Measurements from ENCODE around the gene LIX1. TPM values are rescaled to one million over a fixed set of nuclear protein-coding genes. Genes with fewer than 3 reads are reported as not detected.
"Not testable (repeated sequence)": the region's sequence is repeated elsewhere in the genome, so short reads cannot be mapped to it uniquely, and the experiment has no call there.

Gene LIX1
- total RNA-seq, 1 donor from 2014 or later: 0.59 TPM

GRCh38 chr5:97088774-97089148 is 53.6 kb downstream of the LIX1 start:
- no peak overlapping the region for H3K4me2 ChIP-seq (ENCODE audit: low read length)
- no peak overlapping the region for H3K4me3 ChIP-seq (ENCODE audit: insufficient read depth, low read depth, low read length)
- peaks cover 1% of the 10 kb centered on the region for H3K27me3 Mint-ChIP-seq (ENCODE audit: low read depth, unreplicated experiment)
- no peak overlapping the region for H3K27ac ChIP-seq (ENCODE audit: low read depth, low read length)
- TF ChIP-seq, protein P1, sequence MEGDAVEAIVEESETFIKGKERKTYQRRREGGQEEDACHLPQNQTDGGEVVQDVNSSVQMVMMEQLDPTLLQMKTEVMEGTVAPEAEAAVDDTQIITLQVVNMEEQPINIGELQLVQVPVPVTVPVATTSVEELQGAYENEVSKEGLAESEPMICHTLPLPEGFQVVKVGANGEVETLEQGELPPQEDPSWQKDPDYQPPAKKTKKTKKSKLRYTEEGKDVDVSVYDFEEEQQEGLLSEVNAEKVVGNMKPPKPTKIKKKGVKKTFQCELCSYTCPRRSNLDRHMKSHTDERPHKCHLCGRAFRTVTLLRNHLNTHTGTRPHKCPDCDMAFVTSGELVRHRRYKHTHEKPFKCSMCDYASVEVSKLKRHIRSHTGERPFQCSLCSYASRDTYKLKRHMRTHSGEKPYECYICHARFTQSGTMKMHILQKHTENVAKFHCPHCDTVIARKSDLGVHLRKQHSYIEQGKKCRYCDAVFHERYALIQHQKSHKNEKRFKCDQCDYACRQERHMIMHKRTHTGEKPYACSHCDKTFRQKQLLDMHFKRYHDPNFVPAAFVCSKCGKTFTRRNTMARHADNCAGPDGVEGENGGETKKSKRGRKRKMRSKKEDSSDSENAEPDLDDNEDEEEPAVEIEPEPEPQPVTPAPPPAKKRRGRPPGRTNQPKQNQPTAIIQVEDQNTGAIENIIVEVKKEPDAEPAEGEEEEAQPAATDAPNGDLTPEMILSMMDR (IDR thresholded peaks at IDR 0.05; ENCODE audit: insufficient read depth, low read depth, low read length): no peak
- TF ChIP-seq EZH2 (IDR thresholded peaks at IDR 0.05; ENCODE audit: insufficient read depth, low read length): no peak
- H3K36me3 Mint-ChIP-seq (ENCODE audit: low read depth, unreplicated experiment): no peaks in the 10 kb centered on the region
- H4K20me1 ChIP-seq (ENCODE audit: insufficient read depth, low read length): no peaks in the 10 kb centered on the region
- H3K36me3 ChIP-seq (ENCODE audit: insufficient read depth, low read length): no peaks in the 10 kb centered on the region
- H3K4me1 Mint-ChIP-seq (ENCODE audit: low read depth, unreplicated experiment): no peaks in the 10 kb centered on the region
- H2AFZ ChIP-seq (ENCODE audit: low read depth, low read length): no peak overlapping the region
- no peaks in the 10 kb centered on the region for H3K27me3 ChIP-seq (ENCODE audit: insufficient read depth, low read length)
- no peak overlapping the region for H3K27ac Mint-ChIP-seq (ENCODE audit: unreplicated experiment)
- no peaks in the 10 kb centered on the region for H3K79me2 ChIP-seq (ENCODE audit: insufficient read depth, low read length)
- no peaks in the 10 kb centered on the region for H3K4me1 ChIP-seq (ENCODE audit: insufficient read depth, low read length)
- no peak for DNase-seq (ENCODE audit: low read depth)
- no peak for FAIRE-seq
- H3K9ac ChIP-seq (ENCODE audit: low read length): no peak overlapping the region
- no peak overlapping the region for H3K4me3 Mint-ChIP-seq (ENCODE audit: unreplicated experiment)
- peaks cover 6% of the 10 kb centered on the region for H3K9me3 Mint-ChIP-seq (ENCODE audit: unreplicated experiment)
- no peaks in the 10 kb centered on the region for H3K9me3 ChIP-seq (ENCODE audit: insufficient read depth, low read depth, low read length)

DNA sequence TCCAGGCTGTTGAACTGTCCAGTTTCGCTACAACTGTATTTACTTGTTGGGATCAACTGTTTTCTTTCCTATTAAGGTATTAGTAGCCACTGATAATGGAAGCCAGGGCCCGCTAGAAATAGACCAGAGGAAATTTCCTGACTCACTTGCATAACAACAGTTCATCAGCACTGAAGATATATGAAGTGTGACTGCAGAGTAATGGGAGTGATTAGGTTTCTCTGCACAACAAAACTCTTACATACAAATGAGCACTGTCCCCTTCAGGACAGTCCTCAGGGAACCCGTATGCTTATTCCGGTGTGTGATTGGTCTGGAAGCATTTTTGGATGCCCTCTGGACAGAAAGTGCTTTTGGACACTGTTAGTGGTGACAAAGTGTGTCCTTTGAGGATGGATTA is 55.3 kb downstream of the LIX1 start:
- no peaks in the 10 kb centered on the region for H3K9me3 ChIP-seq (ENCODE audit: insufficient read depth, low read depth, low read length)
- no peaks in the 10 kb centered on the region for H3K4me1 ChIP-seq (ENCODE audit: insufficient read depth, low read length)
- no peak overlapping the region for H3K4me2 ChIP-seq (ENCODE audit: low read length)
- Mint-ChIP-seq H3K4me3 (ENCODE audit: unreplicated experiment) (no peak overlapping the region), H3K27me3 (ENCODE audit: low read depth, unreplicated experiment) (peaks cover 1% of the 10 kb centered on the region), H3K9me3 (ENCODE audit: unreplicated experiment) (peaks cover 6% of the 10 kb centered on the region), H3K36me3 (ENCODE audit: low read depth, unreplicated experiment) (no peaks in the 10 kb centered on the region), H3K27ac (ENCODE audit: unreplicated experiment) (no peak overlapping the region), H3K4me1 (ENCODE audit: low read depth, unreplicated experiment) (no peaks in the 10 kb centered on the region)
- FAIRE-seq (no peak), DNase-seq (ENCODE audit: low read depth) (no peak)
- no peaks in the 10 kb centered on the region for H3K27me3 ChIP-seq (ENCODE audit: insufficient read depth, low read length)
- H3K79me2 ChIP-seq (ENCODE audit: insufficient read depth, low read length): no peaks in the 10 kb centered on the region
- TF ChIP-seq, protein P1 (IDR thresholded peaks at IDR 0.05; ENCODE audit: insufficient read depth, low read depth, low read length): no peak
- no peak for TF ChIP-seq EZH2 (IDR thresholded peaks at IDR 0.05; ENCODE audit: insufficient read depth, low read length)
- no peak overlapping the region for H3K9ac ChIP-seq (ENCODE audit: low read length)
- H3K4me3 ChIP-seq (ENCODE audit: insufficient read depth, low read depth, low read length): no peak overlapping the region
- no peak overlapping the region for H2AFZ ChIP-seq (ENCODE audit: low read depth, low read length)
- H3K36me3 ChIP-seq (ENCODE audit: insufficient read depth, low read length): no peaks in the 10 kb centered on the region
- H3K27ac ChIP-seq (ENCODE audit: low read depth, low read length): no peak overlapping the region
- H4K20me1 ChIP-seq (ENCODE audit: insufficient read depth, low read length): no peaks in the 10 kb centered on the region

DNA sequence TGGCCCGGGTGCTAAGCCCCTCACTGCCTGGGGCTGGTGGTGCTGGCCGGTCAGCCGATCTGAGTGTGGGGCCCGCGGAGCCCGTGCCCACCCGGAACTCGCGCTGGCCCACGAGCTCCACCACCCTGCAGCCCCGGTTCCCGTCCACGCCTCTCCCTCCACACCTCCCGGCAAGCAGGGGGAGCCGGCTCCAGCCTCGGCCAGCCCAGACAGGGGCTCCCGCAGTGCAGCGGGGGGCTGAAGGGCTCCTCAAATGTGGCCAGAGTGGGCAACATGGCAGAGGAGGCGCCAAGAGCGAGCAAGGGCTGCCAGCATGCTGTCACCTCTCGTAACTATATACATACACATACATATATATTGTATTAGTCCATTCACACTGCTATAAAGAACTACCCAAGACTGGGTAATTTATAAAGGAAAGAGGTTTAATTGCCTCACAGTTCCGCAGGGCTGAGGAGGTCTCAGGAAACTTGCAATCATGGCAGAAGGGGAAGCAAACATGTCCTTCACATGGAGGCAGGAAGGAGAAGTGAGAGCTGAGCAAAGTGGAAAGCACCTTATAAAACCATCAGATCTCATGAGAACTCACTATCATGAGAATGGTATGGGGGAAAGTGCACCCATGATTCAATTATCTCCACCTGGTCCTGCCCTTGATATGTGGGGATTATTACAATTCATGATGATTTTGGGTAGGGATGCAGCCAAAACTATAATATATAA is 56.8 kb downstream of the LIX1 start:
- no peak overlapping the region for H3K9ac ChIP-seq (ENCODE audit: low read length)
- FAIRE-seq: no peak
- H3K9me3 Mint-ChIP-seq (ENCODE audit: unreplicated experiment): peaks cover 6% of the 10 kb centered on the region

DNA sequence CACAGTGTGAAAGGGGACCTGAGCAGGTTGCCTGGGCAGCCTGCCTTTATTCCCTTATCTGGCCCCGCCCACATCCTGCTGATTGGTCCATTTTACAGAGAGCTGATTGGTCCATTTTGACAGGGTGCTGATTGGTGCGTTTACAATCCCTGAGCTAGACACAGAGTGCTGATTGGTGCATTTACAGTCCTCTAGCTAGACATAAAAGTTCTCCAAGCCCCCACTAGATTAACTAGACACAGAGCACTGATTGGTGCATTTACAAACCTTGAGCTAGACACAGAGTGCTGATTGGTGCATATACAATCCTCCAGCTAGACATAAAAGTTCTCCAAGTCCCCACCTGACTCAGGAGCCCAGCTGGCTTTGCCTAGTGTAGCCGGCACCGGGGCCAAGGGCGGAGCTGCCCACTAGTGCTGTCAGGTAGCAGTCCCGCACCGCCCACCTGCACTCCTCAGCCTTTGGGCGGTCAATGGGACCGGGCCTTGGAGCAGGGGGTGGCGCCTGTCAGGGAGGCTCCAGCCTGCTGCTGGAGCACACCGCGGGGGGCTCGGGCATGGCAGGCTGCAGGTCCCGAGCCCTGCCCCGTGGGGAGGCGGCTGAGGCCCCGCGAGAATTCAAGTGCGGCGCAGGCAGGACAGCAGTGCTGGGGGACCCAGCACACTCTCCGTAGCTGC is 57.5 kb downstream of the LIX1 start:
- H3K4me2 ChIP-seq (ENCODE audit: low read length); H3K9me3 ChIP-seq (ENCODE audit: insufficient read depth, low read depth, low read length); H3K27me3 ChIP-seq (ENCODE audit: insufficient read depth, low read length); H3K9me3 Mint-ChIP-seq (ENCODE audit: unreplicated experiment); H2AFZ ChIP-seq (ENCODE audit: low read depth, low read length); FAIRE-seq; H3K36me3 ChIP-seq (ENCODE audit: insufficient read depth, low read length); DNase-seq (ENCODE audit: low read depth); H3K27ac ChIP-seq (ENCODE audit: low read depth, low read length); H3K9ac ChIP-seq (ENCODE audit: low read length); H4K20me1 ChIP-seq (ENCODE audit: insufficient read depth, low read length); H3K4me3 Mint-ChIP-seq (ENCODE audit: unreplicated experiment); H3K27ac Mint-ChIP-seq (ENCODE audit: unreplicated experiment); H3K27me3 Mint-ChIP-seq (ENCODE audit: low read depth, unreplicated experiment); H3K4me3 ChIP-seq (ENCODE audit: insufficient read depth, low read depth, low read length); H3K4me1 ChIP-seq (ENCODE audit: insufficient read depth, low read length); H3K4me1 Mint-ChIP-seq (ENCODE audit: low read depth, unreplicated experiment); H3K79me2 ChIP-seq (ENCODE audit: insufficient read depth, low read length); H3K36me3 Mint-ChIP-seq (ENCODE audit: low read depth, unreplicated experiment): not testable (repeated sequence)

More for the DNA sequence above, 56.8 kb downstream of the LIX1 start:
- no peak overlapping the region for H3K4me2 ChIP-seq (ENCODE audit: low read length)
- no peaks in the 10 kb centered on the region for H3K4me1 Mint-ChIP-seq (ENCODE audit: low read depth, unreplicated experiment)
- no peak overlapping the region for H3K4me3 Mint-ChIP-seq (ENCODE audit: unreplicated experiment)
- no peak for TF ChIP-seq EZH2 (IDR thresholded peaks at IDR 0.05; ENCODE audit: insufficient read depth, low read length)
- TF ChIP-seq, protein P1 (IDR thresholded peaks at IDR 0.05; ENCODE audit: insufficient read depth, low read depth, low read length): no peak
- no peaks in the 10 kb centered on the region for H4K20me1 ChIP-seq (ENCODE audit: insufficient read depth, low read length)
- no peaks in the 10 kb centered on the region for H3K9me3 ChIP-seq (ENCODE audit: insufficient read depth, low read depth, low read length)
- no peaks in the 10 kb centered on the region for H3K36me3 Mint-ChIP-seq (ENCODE audit: low read depth, unreplicated experiment)
- no peaks in the 10 kb centered on the region for H3K27me3 Mint-ChIP-seq (ENCODE audit: low read depth, unreplicated experiment)
- no peaks in the 10 kb centered on the region for H3K36me3 ChIP-seq (ENCODE audit: insufficient read depth, low read length)
- H3K4me3 ChIP-seq (ENCODE audit: insufficient read depth, low read depth, low read length): no peak overlapping the region
- no peak for DNase-seq (ENCODE audit: low read depth)
- no peak overlapping the region for H3K27ac Mint-ChIP-seq (ENCODE audit: unreplicated experiment)
- no peak overlapping the region for H3K27ac ChIP-seq (ENCODE audit: low read depth, low read length)
- H3K27me3 ChIP-seq (ENCODE audit: insufficient read depth, low read length): no peaks in the 10 kb centered on the region
- no peaks in the 10 kb centered on the region for H3K4me1 ChIP-seq (ENCODE audit: insufficient read depth, low read length)
- no peaks in the 10 kb centered on the region for H3K79me2 ChIP-seq (ENCODE audit: insufficient read depth, low read length)
- H2AFZ ChIP-seq (ENCODE audit: low read depth, low read length): no peak overlapping the region

Measured in astrocyte (in vitro differentiated cells and primary cell).